GM12864 (cell line): ENCODE data around the gene EPHB1.

Experiments used
- DNase-seq: peaks from one replicate; pipeline ENCODE4 v3.0.0-alpha.2; 2011; ENCODE audit warnings: low read depth
- H3K4me3 ChIP-seq: 2 replicates; pipeline ENCODE4 v1.5.1; 2011; ENCODE audit warnings: mild to moderate bottlenecking, low read depth, low read length, control low read depth
- TF ChIP-seq, protein P1 (sequence below): IDR thresholded peaks from 2 replicates; pipeline ENCODE4 v1.5.1; 2011; ENCODE audit warnings: low read depth, mild to moderate bottlenecking, moderate library complexity, low read length, control low read depth, inconsistent platforms; ENCODE audit errors: missing control alignments

The EPHB1 gene

DNA sequence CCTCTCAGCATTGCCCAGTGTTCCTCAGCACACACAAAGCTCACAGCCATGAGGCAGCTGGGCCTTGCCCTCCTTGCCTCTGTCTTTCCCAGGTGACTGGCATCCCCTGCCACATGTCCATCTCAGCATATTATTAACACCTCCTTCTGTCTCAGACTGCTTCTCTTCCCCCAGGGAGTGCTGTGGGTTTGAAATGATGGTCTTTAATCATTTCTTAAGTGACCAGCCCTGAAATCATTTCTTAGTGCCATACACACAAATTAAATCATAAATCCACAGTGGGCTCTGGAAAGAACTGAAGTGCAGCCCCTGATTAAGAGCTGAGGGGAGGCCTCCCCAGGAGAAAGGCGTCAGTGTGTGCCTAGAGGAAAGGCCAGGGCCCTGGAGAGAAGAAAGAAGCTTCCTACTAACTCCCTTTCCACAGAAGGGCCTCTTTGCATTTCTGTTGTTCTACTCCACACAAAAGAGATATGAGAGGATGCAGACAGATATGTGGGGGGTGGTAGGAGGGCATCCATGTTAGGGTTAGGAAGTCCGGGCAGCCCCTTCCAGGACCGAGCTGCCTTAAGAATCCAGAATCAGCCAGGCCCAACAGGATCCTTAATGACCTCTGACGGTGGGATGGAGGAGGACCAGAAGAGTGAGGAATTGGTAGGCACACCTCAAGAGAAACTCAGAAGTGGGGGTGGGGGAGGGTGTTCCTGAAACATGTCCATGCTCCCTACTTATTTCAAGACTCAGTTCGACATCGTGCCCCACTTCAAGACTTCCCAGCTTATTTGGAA, 290.8 kb downstream of the EPHB1 start:
- H3K4me3 ChIP-seq, result no peak overlapping the region
- DNase-seq, result no peak
- TF ChIP-seq, protein P1, sequence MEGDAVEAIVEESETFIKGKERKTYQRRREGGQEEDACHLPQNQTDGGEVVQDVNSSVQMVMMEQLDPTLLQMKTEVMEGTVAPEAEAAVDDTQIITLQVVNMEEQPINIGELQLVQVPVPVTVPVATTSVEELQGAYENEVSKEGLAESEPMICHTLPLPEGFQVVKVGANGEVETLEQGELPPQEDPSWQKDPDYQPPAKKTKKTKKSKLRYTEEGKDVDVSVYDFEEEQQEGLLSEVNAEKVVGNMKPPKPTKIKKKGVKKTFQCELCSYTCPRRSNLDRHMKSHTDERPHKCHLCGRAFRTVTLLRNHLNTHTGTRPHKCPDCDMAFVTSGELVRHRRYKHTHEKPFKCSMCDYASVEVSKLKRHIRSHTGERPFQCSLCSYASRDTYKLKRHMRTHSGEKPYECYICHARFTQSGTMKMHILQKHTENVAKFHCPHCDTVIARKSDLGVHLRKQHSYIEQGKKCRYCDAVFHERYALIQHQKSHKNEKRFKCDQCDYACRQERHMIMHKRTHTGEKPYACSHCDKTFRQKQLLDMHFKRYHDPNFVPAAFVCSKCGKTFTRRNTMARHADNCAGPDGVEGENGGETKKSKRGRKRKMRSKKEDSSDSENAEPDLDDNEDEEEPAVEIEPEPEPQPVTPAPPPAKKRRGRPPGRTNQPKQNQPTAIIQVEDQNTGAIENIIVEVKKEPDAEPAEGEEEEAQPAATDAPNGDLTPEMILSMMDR, result no peak

GRCh38 chr3:135087782-135088181, 292.7 kb downstream of the EPHB1 start:
- no peak for DNase-seq
- TF ChIP-seq, protein P1, result no peak
- H3K4me3 ChIP-seq, result no peak overlapping the region

- TF ChIP-seq, protein P1, result no peak
- DNase-seq, result no peak
- H3K4me3 ChIP-seq, result no peak overlapping the region
Measured at GRCh38 chr3:135089451-135089850, 294.4 kb downstream of the EPHB1 start.

GRCh38 chr3:135090020-135090717, 295.1 kb downstream of the EPHB1 start:
- TF ChIP-seq, protein P1, result no peak
- H3K4me3 ChIP-seq, result no peak overlapping the region
- no peak for DNase-seq

DNA sequence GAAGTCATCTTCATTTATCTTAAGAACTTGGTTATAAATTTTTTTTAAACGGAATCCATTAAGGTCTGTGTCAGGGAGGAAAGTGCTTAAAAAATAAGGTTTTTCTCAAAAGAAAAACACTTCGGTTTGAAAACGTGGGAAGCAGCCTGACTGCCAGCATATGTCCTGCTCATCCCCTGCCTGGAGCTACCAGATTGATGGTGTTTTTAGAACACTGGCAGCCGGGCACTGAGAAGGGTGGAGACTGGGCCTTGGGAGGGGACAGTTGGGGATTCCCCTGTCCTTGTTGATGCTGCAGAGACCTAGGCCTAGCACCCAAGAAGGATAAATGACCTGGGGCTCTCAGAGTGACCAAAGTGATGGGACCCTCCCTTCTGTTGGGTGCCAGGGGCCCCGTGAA, 296.9 kb downstream of the EPHB1 start:
- DNase-seq, result no peak
- no peak overlapping the region for H3K4me3 ChIP-seq
- TF ChIP-seq, protein P1, result no peak

GRCh38 chr3:135093121-135093520, 298.1 kb downstream of the EPHB1 start:
- H3K4me3 ChIP-seq, result no peak overlapping the region
- TF ChIP-seq, protein P1, result no peak
- DNase-seq, result no peak
